ENCODE results near the gene CAPN12.

DNA sequence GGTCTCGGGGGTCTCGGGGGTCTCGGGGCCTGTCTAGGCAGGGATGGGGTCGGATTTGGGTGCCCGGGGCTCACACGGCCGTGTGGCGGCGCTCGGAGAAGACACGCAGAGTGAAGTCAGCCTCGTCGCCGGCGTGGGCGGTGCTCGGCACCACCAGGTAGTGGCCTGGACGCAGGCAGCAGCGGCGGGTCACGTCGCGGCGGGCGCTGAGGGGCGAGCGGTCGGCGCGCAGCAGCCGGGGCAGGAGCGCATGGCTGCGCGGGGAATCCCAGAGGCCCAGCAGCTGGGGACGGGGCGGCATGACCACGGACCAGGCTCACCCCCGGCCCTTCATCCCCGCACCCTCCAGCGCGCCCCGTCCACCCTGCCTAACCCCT, 8.2 kb downstream of the CAPN12 start:
- no peak for TF ChIP-seq EZH2 (IDR thresholded peaks at IDR 0.05; ENCODE audit: low read depth)
- TF ChIP-seq, protein P1, sequence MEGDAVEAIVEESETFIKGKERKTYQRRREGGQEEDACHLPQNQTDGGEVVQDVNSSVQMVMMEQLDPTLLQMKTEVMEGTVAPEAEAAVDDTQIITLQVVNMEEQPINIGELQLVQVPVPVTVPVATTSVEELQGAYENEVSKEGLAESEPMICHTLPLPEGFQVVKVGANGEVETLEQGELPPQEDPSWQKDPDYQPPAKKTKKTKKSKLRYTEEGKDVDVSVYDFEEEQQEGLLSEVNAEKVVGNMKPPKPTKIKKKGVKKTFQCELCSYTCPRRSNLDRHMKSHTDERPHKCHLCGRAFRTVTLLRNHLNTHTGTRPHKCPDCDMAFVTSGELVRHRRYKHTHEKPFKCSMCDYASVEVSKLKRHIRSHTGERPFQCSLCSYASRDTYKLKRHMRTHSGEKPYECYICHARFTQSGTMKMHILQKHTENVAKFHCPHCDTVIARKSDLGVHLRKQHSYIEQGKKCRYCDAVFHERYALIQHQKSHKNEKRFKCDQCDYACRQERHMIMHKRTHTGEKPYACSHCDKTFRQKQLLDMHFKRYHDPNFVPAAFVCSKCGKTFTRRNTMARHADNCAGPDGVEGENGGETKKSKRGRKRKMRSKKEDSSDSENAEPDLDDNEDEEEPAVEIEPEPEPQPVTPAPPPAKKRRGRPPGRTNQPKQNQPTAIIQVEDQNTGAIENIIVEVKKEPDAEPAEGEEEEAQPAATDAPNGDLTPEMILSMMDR (conservative IDR thresholded peaks at IDR 0.05), result no peak

All from PC-9 (cell line).